Measurements from ENCODE around the gene FRMD6.

The FRMD6 gene

DNA sequence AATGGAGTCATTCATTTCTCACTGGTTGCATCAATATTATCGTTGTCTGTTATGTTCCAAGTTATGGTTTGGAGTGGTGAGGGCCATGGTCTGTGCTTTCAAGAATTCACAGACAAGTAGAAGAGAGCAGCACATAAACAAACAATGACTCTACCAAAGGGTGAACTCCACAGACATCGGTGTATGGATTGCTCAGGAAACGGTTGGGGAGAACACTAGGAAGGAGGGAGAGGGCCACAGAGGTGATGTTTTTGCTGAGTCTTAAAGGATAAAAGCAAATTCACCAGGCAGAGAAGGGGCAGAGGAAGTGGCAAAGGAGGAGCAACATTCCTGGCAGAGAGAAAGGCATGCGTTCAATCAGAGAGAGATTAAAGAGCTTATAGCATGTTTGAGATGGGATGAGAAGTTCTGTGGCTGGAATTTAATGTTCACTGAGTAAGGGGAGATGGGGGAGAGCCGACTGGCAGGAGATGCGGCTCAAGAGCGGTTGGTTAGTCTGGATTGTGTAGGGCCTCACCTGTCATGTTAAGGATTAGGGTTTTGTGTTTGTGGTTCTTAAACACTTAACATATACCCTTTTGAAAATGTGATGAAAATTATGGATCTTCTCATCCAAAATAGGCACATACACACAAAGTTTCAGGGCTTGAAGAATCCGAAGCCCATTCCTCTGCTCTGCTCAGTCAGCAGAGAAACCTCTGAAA, 42.3 kb upstream of the FRMD6 start:
- TF ChIP-seq, protein P1, sequence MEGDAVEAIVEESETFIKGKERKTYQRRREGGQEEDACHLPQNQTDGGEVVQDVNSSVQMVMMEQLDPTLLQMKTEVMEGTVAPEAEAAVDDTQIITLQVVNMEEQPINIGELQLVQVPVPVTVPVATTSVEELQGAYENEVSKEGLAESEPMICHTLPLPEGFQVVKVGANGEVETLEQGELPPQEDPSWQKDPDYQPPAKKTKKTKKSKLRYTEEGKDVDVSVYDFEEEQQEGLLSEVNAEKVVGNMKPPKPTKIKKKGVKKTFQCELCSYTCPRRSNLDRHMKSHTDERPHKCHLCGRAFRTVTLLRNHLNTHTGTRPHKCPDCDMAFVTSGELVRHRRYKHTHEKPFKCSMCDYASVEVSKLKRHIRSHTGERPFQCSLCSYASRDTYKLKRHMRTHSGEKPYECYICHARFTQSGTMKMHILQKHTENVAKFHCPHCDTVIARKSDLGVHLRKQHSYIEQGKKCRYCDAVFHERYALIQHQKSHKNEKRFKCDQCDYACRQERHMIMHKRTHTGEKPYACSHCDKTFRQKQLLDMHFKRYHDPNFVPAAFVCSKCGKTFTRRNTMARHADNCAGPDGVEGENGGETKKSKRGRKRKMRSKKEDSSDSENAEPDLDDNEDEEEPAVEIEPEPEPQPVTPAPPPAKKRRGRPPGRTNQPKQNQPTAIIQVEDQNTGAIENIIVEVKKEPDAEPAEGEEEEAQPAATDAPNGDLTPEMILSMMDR (IDR thresholded peaks at IDR 0.05; ENCODE audit: borderline replicate concordance, insufficient read depth, low read depth, low read length): no peak
- no peak overlapping the region for H3K4me3 ChIP-seq (ENCODE audit: low read depth, low read length)

DNA sequence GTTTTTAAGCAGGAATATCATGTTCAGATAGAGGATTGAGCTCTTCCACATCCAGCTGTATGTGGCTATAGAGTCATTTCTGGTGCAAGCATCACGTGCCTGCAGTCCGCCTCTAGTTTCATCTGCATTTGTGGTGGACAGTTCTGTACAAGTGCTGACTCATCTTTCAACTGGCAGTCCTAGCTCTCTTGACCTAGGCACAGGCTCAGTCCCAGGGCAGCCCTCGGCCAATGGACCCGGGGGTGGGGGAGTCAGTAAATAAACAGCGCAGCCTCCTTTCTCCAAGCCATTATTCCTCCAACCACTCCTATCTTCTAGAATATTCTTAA, 41.8 kb upstream of the FRMD6 start:
- TF ChIP-seq, protein P1 (IDR thresholded peaks at IDR 0.05; ENCODE audit: borderline replicate concordance, insufficient read depth, low read depth, low read length): no peak
- H3K4me3 ChIP-seq (ENCODE audit: low read depth, low read length): no peak overlapping the region

DNA sequence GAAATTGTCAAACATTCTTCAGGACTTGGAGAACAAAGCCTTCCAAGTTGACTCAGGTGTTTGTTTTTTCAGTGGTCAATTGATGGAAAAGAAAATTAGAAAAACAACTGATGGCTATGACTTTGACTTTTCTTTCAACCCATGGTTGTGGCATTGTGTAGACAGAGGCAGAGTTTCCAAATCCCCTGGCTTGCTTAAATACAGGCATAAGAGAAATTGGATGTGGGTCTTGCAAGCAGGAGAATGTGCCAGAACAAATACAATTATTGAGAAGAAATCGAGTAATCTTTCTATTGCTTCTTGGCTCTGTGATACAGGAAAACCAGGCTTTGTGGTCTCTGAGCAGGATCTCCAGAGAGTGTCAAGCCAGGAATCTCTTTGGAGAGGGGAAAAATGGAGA, 40.9 kb upstream of the FRMD6 start:
- no peak overlapping the region for H3K4me3 ChIP-seq (ENCODE audit: low read depth, low read length)
- TF ChIP-seq, protein P1 (IDR thresholded peaks at IDR 0.05; ENCODE audit: borderline replicate concordance, insufficient read depth, low read depth, low read length): no peak

DNA sequence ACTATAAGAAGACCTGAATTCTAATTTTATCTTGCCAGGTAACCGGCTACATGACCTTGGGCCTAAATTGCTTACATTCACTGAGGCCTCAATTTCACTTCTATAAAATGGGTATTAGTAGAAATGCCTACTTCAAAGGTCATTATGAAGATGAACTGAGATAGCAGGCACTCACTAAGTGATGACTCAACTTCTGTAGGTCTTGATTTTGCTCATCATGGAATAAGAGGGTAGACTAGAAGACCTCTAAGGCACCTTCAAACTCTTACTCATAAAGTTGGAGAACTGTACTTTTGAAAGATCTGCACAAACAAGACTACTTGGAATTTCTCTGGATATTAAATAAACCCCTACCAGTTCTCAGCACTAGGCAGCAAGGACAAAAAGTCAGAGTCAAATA, 39.3 kb upstream of the FRMD6 start:
- TF ChIP-seq, protein P1 (IDR thresholded peaks at IDR 0.05; ENCODE audit: borderline replicate concordance, insufficient read depth, low read depth, low read length): no peak
- no peak overlapping the region for H3K4me3 ChIP-seq (ENCODE audit: low read depth, low read length)

DNA sequence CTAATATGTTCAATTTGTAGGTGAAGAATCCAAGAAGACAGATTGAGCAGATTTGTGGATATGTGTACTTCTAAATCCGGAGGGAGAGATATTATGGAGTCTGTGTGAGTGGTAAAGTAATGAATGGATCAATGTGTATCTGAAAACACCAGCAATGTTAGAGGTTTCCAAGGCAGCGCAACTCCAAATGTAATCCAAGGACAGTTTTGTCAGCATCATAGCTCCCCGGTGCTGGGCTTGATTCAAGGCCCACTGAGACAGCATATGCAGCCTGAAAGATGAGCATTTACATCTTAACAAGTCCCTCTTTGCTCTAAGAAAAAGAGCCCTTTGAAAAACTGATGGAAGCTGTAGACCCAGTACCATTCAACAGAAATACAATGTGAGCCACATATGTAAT, 38.3 kb upstream of the FRMD6 start:
- TF ChIP-seq, protein P1 (IDR thresholded peaks at IDR 0.05; ENCODE audit: borderline replicate concordance, insufficient read depth, low read depth, low read length): no peak
- no peak overlapping the region for H3K4me3 ChIP-seq (ENCODE audit: low read depth, low read length)

DNA sequence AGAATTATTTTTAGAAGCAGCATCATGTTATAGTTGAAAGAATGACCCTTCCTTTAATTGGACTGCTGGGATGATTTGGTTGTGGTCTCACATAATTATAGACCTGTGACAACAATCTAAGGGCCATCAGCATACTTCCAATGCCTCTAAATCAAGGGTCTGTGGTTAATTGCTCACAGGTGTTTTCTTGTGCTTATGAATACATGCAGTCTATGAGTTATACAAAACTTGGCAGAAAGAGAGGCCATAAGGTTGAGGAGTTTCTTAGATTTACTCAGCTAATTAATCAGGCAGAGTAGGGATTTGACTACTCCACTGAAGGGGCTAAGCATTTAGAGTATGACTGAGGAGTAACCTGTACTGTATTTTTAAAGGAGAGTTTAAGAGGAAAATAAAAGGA, 37.0 kb upstream of the FRMD6 start:
- H3K4me3 ChIP-seq (ENCODE audit: low read depth, low read length): no peak overlapping the region
- TF ChIP-seq, protein P1 (IDR thresholded peaks at IDR 0.05; ENCODE audit: borderline replicate concordance, insufficient read depth, low read depth, low read length): no peak

DNA sequence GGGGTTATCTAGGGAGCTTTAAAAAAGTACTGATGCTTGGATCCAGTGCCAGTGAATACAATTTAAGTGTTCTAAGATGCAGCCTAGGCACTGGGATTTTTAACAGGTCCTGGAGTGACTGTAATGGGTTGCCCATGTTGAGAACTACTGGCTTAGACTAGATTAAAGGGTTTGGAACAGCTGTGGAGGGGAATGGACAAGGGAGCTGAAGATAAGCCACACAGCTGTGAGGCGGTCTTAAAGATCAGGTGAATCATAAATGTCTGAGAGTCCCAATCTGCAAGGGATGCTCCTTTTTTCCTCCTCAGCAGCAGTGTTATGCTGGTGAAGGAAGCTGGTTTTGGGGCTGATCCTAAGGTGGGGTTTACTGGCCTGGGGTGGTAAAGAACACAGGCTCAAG, 35.5 kb upstream of the FRMD6 start:
- TF ChIP-seq, protein P1 (IDR thresholded peaks at IDR 0.05; ENCODE audit: borderline replicate concordance, insufficient read depth, low read depth, low read length): no peak

More for the DNA sequence above, 35.5 kb upstream of the FRMD6 start:
- no peak overlapping the region for H3K4me3 ChIP-seq (ENCODE audit: low read depth, low read length)

Measured in GM12875 (cell line).